Esophagus squamous epithelium (tissue), 5 donors: Measurements from ENCODE around the gene PLCB1. TPM values are rescaled to one million over a fixed set of nuclear protein-coding genes. Genes with fewer than 3 reads are reported as not detected.
"Not testable (repeated sequence)": the region's sequence is repeated elsewhere in the genome, so short reads cannot be mapped to it uniquely, and the experiment has no call there.

Source experiments
- DNase-seq: peaks from one replicate; lab custom pipeline; 2025; lab: John Stamatoyannopoulos, UW
- H3K27ac ChIP-seq, 4 donors: fragments of 200-600 bp; sonication (generic); one replicate each; pipeline ENCODE4 v1.5.1; 2016 to 2019; ENCODE audit warnings: mild to moderate bottlenecking in 1 of 4
- H3K27me3 ChIP-seq, 4 donors: fragments of 200-600 bp; sonication (generic); 1 replicate in 3 of 4; 2 replicates in 1 of 4; pipeline versions ENCODE4 v1.5.1 to v1.6.0; 2017 to 2021; ENCODE audit warnings: antibody characterized with exemption in 1 of 4
- H3K36me3 ChIP-seq, 3 donors: fragments of 200-600 bp; sonication (generic); one replicate each; pipeline ENCODE4 v1.5.1; 2016 to 2019
- H3K4me1 ChIP-seq, 3 donors: fragments of 200-600 bp; sonication (generic); one replicate each; pipeline ENCODE4 v1.5.1; 2017 to 2019
- H3K4me3 ChIP-seq, 4 donors: fragments of 200-600 bp; sonication (generic); 1 replicate in 3 of 4; 2 replicates in 1 of 4; pipeline ENCODE4 v1.5.1; 2016 to 2019; ENCODE audit warnings: mild to moderate bottlenecking in 2 of 4, moderate library complexity in 1 of 4
- H3K9me3 ChIP-seq, 3 donors: fragments of 200-600 bp; sonication (generic); one replicate each; pipeline ENCODE4 v1.5.1; 2016 to 2019
- POLR2A ChIP-seq, 4 donors: fragments of 450-650 bp; IDR thresholded peaks; one replicate each; pipeline ENCODE4 v1.6.1; 2017; ENCODE audit warnings: antibody characterized with exemption in 4 of 4, mild to moderate bottlenecking in 4 of 4, moderate library complexity in 3 of 4
- WGBS, 2 donors: methylation state at CpG; one replicate each; pipeline ENCODE4 v1.1.5; 2018; 5-methylcytosine and 5-hydroxymethylcytosine counted together
- intact Hi-C: fragments of 100-400 bp; cut with DNase I; formaldehyde crosslinking; loops from one replicate; pipeline ENCODE4 v1.15.0; 2022
- total RNA-seq, 4 donors: library from RNA; depleted of rRNA; stranded (reverse); fragments of >200 nt; gene quantifications; one replicate each; pipeline ENCODE4 v1.1.0, GENCODE V29; 2016
- TF ChIP-seq, protein P1 (sequence below), 6 experiments: fragments of 450-650 bp in 4 of 6; fragments of 200-600 bp in 2 of 6; sonication (generic) in 2 of 6; IDR thresholded peaks; one replicate each; pipeline ENCODE4 v1.5.1; 2016 to 2019; ENCODE audit warnings: antibody characterized with exemption in 6 of 6, mild to moderate bottlenecking in 4 of 6, moderate library complexity in 4 of 6
- donor health status: DM: yes; HTN: yes; CAD: no.

PLCB1 gene
- total RNA-seq, 4 donors from 2014 or later: 1.9 to 20.4 (median 5.0) TPM

DNA sequence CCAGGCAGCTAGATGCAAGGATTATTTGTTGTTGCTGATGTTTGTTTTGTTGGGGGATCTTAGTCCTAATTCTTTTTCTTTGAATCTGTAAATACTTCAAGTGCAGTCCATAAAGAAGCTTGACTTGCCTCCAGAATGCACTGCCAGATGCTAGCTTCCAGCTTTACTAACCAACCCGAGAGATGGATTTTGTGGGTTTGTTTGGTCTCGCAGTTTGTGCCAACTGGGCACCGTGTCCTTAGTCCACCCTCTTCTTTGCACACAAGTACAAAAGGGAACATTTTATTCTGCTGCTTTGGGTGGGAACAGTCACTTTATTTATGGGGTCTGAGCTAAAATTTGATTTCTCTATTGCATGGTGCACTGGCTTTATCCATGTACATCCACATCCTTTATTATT lies 212.0 kb downstream of the PLCB1 start:
- H3K36me3 ChIP-seq: no peaks in the 10 kb centered on the region
- H3K27me3 ChIP-seq: no peaks in the 10 kb centered on the region
- no peak overlapping the region for H3K27ac ChIP-seq
- no peak for DNase-seq
- no peaks in the 10 kb centered on the region for H3K9me3 ChIP-seq
- H3K4me3 ChIP-seq: no peak overlapping the region
- TF ChIP-seq POLR2A (IDR thresholded peaks at IDR 0.05): no peak
- TF ChIP-seq, protein P1, sequence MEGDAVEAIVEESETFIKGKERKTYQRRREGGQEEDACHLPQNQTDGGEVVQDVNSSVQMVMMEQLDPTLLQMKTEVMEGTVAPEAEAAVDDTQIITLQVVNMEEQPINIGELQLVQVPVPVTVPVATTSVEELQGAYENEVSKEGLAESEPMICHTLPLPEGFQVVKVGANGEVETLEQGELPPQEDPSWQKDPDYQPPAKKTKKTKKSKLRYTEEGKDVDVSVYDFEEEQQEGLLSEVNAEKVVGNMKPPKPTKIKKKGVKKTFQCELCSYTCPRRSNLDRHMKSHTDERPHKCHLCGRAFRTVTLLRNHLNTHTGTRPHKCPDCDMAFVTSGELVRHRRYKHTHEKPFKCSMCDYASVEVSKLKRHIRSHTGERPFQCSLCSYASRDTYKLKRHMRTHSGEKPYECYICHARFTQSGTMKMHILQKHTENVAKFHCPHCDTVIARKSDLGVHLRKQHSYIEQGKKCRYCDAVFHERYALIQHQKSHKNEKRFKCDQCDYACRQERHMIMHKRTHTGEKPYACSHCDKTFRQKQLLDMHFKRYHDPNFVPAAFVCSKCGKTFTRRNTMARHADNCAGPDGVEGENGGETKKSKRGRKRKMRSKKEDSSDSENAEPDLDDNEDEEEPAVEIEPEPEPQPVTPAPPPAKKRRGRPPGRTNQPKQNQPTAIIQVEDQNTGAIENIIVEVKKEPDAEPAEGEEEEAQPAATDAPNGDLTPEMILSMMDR (IDR thresholded peaks at IDR 0.05): no peak
- 66 to 69% methylated on average over 3 of the region's 3 CpGs for WGBS, 2 donors
- H3K4me1 ChIP-seq: peaks cover 0 to 31% (median 0%) of the 10 kb centered on the region in 3 donors
- intact Hi-C loops: no loop called here

DNA sequence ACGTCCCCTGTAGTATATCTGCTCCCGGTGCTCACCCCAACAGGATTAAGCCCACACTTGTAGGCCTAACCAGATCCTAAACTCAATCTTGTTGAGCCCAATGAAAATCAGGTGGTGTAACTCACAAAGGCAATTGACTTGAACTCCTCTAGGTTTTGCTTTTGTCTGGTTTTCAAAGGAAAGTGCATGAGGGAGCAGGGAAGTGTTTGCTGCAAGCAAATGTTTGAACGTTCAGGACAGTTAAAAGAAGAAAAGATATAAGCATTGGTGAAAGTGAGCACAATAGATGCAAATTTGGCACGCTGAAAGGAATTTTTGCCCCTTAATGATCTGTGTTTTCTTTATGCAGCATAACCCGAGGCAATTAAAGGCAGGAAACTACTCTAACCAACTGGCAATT lies 212.6 kb downstream of the PLCB1 start:
- TF ChIP-seq POLR2A (IDR thresholded peaks at IDR 0.05): no peak
- TF ChIP-seq, protein P1 (IDR thresholded peaks at IDR 0.05): no peak
- Histone ChIP-seq H3K4me1 (peaks cover 0 to 31% (median 0%) of the 10 kb centered on the region in 3 donors), H3K27ac (no peak overlapping the region), H3K36me3 (no peaks in the 10 kb centered on the region), H3K27me3 (no peaks in the 10 kb centered on the region), H3K9me3 (no peaks in the 10 kb centered on the region), H3K4me3 (no peak overlapping the region)
- intact Hi-C loops: no loop called here
- WGBS, 2 donors: 52% methylated on average over 5 of the region's 5 CpGs
- no peak for DNase-seq

DNA sequence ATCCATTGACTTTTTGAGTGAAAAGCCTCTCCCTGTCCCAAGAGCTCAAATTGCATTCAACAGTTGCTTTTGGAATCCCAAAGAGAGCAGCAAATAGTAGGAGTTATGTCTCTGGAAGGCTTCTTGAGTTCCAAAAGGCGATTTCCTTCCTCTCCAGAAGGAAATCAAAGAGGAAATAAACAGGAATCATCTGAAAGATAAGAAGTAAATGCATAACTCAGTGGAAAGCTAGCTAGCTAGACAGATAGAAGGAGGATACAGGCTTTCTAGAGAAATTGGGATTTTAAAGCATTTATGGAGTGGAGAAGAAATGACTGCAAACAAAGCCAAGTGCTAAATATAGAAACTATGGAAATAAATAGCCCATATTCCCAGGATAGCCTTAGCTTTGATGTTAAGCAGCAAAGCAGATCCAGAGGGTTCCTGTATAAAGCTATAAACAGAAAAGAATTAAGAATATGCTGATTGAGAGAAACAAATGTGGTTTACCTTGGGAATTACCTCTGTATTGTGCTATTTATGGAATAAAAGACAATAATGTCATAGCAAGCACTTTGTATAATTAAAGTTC lies 214.7 kb downstream of the PLCB1 start:
- TF ChIP-seq POLR2A (IDR thresholded peaks at IDR 0.05): no peak
- TF ChIP-seq, protein P1 (IDR thresholded peaks at IDR 0.05): no peak
- Histone ChIP-seq H3K4me1 (peaks cover 0 to 31% (median 0%) of the 10 kb centered on the region in 3 donors), H3K27me3 (no peaks in the 10 kb centered on the region), H3K36me3 (no peaks in the 10 kb centered on the region), H3K27ac (no peak overlapping the region), H3K9me3 (no peaks in the 10 kb centered on the region), H3K4me3 (no peak overlapping the region)
- 38 to 56% methylated on average over 1 of the region's 1 CpG for WGBS, 2 donors
- intact Hi-C loops: no loop called here
- DNase-seq: no peak

DNA sequence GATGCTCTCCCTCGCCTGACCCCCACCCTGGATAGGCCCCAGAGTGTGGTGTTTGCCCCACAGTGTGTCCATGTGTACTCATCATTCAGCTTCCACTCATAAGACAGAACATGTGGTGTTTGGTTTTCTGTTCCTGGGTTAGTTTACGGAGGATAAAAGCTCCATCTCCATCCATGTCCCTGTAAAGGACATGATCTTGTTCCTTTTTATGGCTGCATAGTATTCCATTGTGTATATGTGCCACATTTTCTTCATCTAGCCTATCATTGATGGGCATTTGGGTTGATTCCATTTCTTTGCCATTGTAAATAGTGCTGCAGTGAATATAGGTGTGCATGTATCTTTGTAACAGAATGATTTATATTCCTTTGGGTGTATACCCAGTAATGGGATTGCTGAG lies 218.2 kb downstream of the PLCB1 start:
- intact Hi-C loops: not testable (repeated sequence)
- 86 to 87% methylated on average over 2 of the region's 2 CpGs for WGBS, 2 donors
- H3K4me1 ChIP-seq: peaks cover 0 to 22% (median 0%) of the 10 kb centered on the region in 3 donors

DNA sequence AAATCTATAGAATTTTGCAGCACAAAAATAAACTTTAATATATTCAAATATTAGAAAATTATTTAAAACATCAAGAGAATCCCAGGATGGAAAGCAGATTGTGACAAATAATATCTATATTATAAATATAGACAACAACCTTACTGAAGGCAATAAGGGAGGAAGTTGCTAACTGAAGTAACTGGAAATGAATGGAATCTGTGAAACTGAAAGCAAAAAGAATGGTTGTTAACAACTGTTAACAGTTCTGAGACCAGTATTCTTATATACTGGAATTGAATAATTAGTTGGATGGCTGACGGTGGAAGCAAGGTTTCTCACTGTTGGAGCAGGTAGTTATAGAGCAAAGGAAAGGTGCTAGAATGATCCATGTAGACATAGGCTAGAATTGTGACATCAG lies 220.4 kb downstream of the PLCB1 start:
- no peaks in the 10 kb centered on the region for H3K27me3 ChIP-seq
- H3K27ac ChIP-seq: no peak overlapping the region
- WGBS, 2 donors: 72 to 79% methylated on average over 1 of the region's 1 CpG
- DNase-seq: no peak
- no peaks in the 10 kb centered on the region for H3K9me3 ChIP-seq
- H3K4me1 ChIP-seq: peaks cover 0 to 3% (median 0%) of the 10 kb centered on the region in 3 donors
- intact Hi-C loops: no loop called here
- H3K4me3 ChIP-seq: no peak overlapping the region
- TF ChIP-seq POLR2A (IDR thresholded peaks at IDR 0.05): no peak
- TF ChIP-seq, protein P1 (IDR thresholded peaks at IDR 0.05): no peak
- no peaks in the 10 kb centered on the region for H3K36me3 ChIP-seq

More for the DNA sequence above, 218.2 kb downstream of the PLCB1 start:
- H3K27ac ChIP-seq, H3K9me3 ChIP-seq, H3K4me3 ChIP-seq, H3K27me3 ChIP-seq, DNase-seq, H3K36me3 ChIP-seq: not testable (repeated sequence)
